K562 (cell line): ENCODE data around the gene SFRP5. TPM values are rescaled to one million over a fixed set of nuclear protein-coding genes. Genes with fewer than 3 reads are reported as not detected.
A peak's percentile ranks its signal among the peaks of the same experiment; 100 is the strongest.

ENCODE experiments used
- KDM2B ChIP-seq: fragments of 250-450 bp; sonication (Bioruptor Pico); IDR thresholded peaks from 2 replicates; pipeline ENCODE4 v1.8.0; 2021; ENCODE audit warnings: mild to moderate bottlenecking, moderate library complexity
- NONO ChIP-seq, 2 experiments: fragments of 200-400 bp in 1 of 2; fragments of 450-650 bp in 1 of 2; formaldehyde crosslinking in 1 of 2; IDR thresholded peaks; 2 replicates each; pipeline ENCODE4 v1.6.1; 2017; ENCODE audit warnings: low read depth in 2 of 2, mild to moderate bottlenecking in 2 of 2, moderate library complexity in 2 of 2, low read length in 1 of 2
- TBL1XR1 ChIP-seq, 2 experiments: IDR thresholded peaks; 2 replicates each; pipeline ENCODE4 v1.6.1; 2012; ENCODE audit warnings: improper control_type of control experiment in 2 of 2, low read length in 2 of 2, mild to moderate bottlenecking in 1 of 2
- ZNF551 ChIP-seq: fragments of 250-450 bp; sonication (Bioruptor Pico); IDR thresholded peaks from 2 replicates; pipeline ENCODE4 v1.5.0; 2021; ENCODE audit warnings: mild to moderate bottlenecking, moderate library complexity
- ZNF75A ChIP-seq: fragments of 450-650 bp; formaldehyde crosslinking; IDR thresholded peaks from 2 replicates; pipeline ENCODE4 v1.4.0; 2020; ENCODE audit warnings: mild to moderate bottlenecking
- polyA plus RNA-seq, 8 experiments: library from polyadenylated mRNA; depleted of rRNA in 4 of 8; stranded (reverse) in 5 of 8; unstranded in 3 of 8; fragments of >200 nt; fragmentation: Nextera tagmentation in 2 of 8; fragmentation: Illumina TruSeq in 1 of 8; extraction: Ambion mirVana in 2 of 8; extraction: Trizol in 1 of 8; gene quantifications; 2 replicates each; pipeline versions ENCODE4 v1.2.1 to v1.2.3, GENCODE V29; 2011 to 2014; ENCODE audit warnings: inconsistent platforms in 1 of 8, missing spikeins in 1 of 8
- total RNA-seq, 7 experiments: library from RNA; depleted of rRNA in 6 of 7; stranded (reverse); fragments of >200 nt in 6 of 7; fragmentation: Illumina TruSeq in 2 of 7; extraction: Trizol in 2 of 7; gene quantifications; 2 replicates each; pipeline versions ENCODE4 v1.2.1 to v1.2.3, GENCODE V29; 2011 to 2021; ENCODE audit warnings: low replicate concordance in 1 of 7
- TF ChIP-seq, protein P1 (sequence below): fragments of 450-650 bp; IDR thresholded peaks from 2 replicates; pipeline ENCODE4 v1.7.0; 2016; ENCODE audit warnings: borderline replicate concordance
- TF ChIP-seq, protein P2 (sequence below): sonication (generic); formaldehyde crosslinking; IDR thresholded peaks from 2 replicates; pipeline ENCODE4 v1.8.0; 2022; ENCODE audit warnings: mild to moderate bottlenecking, low read depth, missing genetic modification reagents
- TF ChIP-seq, protein P3 (sequence below): fragments of 250-450 bp; sonication (Bioruptor Pico); IDR thresholded peaks from 2 replicates; pipeline ENCODE4 v1.5.0; 2022; ENCODE audit warnings: mild to moderate bottlenecking
- TF ChIP-seq, protein P4 (sequence below): fragments of 200-600 bp; sonication (generic); IDR thresholded peaks from one replicate; pipeline ENCODE4 v1.6.1; 2012; ENCODE audit warnings: mild to moderate bottlenecking, low read depth, low read length, inconsistent platforms

SFRP5 gene
- total and polyA plus RNA-seq, 9 of the 15 experiments (the other 6 are each of a cell fraction or from before 2014, with no cell fraction given), result 0.07 to 0.29 (median 0.13) TPM; not detected in 3

DNA sequence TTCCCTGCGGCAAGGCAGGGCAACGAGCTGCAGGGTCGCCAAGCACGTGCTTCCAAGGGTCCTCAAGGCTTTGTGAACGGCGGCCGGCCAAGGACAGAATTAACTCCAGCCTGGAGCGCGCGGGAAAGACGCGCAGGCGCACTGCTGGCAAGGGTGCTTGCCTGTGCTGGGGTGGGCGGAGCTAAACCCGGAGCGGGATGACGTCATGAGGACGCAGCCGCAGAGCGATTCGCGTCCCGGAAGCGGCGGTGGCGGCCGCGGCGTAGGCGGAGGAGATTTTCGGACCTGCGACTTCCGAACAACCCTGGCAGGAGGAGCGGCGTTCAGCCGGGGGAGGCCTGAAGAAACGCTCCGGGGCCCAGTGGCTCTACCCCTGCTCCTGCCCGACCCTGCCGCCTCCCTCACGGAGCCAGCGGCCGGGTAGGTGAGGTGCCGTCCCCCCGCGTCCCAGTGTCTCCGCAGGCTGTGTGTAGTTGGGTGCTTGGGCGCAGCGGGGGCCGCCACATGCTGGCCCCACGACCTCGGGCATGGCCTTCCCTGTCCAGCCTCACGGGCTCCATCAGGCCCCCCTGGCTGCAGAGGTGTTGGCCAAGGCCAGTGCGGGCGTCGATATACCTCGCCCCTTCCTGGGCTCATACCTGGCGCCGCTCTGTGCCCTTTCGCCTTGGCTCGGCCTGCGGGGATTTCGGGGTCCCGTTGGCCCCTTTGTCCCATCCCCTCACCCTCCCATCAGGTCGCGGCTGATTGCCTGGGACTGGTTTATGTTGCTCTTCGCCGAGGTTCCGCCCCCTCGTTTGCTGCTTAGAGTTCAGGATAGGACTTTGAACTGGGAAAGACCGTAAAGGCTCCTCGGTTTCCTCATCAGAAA is 34.7 kb downstream of the SFRP5 start, which contains the start of gene ZFYVE27 (continued):
- TF ChIP-seq, protein P1, sequence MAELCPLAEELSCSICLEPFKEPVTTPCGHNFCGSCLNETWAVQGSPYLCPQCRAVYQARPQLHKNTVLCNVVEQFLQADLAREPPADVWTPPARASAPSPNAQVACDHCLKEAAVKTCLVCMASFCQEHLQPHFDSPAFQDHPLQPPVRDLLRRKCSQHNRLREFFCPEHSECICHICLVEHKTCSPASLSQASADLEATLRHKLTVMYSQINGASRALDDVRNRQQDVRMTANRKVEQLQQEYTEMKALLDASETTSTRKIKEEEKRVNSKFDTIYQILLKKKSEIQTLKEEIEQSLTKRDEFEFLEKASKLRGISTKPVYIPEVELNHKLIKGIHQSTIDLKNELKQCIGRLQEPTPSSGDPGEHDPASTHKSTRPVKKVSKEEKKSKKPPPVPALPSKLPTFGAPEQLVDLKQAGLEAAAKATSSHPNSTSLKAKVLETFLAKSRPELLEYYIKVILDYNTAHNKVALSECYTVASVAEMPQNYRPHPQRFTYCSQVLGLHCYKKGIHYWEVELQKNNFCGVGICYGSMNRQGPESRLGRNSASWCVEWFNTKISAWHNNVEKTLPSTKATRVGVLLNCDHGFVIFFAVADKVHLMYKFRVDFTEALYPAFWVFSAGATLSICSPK, result no peak
- no peak for TF ChIP-seq NONO (IDR thresholded peaks at IDR 0.05; ENCODE audit: low read depth in 2 of 2, low read length in 1 of 2)
- TF ChIP-seq, protein P2, sequence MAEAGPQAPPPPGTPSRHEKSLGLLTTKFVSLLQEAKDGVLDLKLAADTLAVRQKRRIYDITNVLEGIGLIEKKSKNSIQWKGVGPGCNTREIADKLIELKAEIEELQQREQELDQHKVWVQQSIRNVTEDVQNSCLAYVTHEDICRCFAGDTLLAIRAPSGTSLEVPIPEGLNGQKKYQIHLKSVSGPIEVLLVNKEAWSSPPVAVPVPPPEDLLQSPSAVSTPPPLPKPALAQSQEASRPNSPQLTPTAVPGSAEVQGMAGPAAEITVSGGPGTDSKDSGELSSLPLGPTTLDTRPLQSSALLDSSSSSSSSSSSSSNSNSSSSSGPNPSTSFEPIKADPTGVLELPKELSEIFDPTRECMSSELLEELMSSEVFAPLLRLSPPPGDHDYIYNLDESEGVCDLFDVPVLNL, result no peak
- TF ChIP-seq ZNF75A (CRISPR knock-in tag), result no peak
- TF ChIP-seq, protein P3, sequence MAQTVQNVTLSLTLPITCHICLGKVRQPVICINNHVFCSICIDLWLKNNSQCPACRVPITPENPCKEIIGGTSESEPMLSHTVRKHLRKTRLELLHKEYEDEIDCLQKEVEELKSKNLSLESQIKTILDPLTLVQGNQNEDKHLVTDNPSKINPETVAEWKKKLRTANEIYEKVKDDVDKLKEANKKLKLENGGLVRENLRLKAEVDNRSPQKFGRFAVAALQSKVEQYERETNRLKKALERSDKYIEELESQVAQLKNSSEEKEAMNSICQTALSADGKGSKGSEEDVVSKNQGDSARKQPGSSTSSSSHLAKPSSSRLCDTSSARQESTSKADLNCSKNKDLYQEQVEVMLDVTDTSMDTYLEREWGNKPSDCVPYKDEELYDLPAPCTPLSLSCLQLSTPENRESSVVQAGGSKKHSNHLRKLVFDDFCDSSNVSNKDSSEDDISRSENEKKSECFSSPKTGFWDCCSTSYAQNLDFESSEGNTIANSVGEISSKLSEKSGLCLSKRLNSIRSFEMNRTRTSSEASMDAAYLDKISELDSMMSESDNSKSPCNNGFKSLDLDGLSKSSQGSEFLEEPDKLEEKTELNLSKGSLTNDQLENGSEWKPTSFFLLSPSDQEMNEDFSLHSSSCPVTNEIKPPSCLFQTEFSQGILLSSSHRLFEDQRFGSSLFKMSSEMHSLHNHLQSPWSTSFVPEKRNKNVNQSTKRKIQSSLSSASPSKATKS (CRISPR knock-in tag), result no peak
- TF ChIP-seq, protein P4, sequence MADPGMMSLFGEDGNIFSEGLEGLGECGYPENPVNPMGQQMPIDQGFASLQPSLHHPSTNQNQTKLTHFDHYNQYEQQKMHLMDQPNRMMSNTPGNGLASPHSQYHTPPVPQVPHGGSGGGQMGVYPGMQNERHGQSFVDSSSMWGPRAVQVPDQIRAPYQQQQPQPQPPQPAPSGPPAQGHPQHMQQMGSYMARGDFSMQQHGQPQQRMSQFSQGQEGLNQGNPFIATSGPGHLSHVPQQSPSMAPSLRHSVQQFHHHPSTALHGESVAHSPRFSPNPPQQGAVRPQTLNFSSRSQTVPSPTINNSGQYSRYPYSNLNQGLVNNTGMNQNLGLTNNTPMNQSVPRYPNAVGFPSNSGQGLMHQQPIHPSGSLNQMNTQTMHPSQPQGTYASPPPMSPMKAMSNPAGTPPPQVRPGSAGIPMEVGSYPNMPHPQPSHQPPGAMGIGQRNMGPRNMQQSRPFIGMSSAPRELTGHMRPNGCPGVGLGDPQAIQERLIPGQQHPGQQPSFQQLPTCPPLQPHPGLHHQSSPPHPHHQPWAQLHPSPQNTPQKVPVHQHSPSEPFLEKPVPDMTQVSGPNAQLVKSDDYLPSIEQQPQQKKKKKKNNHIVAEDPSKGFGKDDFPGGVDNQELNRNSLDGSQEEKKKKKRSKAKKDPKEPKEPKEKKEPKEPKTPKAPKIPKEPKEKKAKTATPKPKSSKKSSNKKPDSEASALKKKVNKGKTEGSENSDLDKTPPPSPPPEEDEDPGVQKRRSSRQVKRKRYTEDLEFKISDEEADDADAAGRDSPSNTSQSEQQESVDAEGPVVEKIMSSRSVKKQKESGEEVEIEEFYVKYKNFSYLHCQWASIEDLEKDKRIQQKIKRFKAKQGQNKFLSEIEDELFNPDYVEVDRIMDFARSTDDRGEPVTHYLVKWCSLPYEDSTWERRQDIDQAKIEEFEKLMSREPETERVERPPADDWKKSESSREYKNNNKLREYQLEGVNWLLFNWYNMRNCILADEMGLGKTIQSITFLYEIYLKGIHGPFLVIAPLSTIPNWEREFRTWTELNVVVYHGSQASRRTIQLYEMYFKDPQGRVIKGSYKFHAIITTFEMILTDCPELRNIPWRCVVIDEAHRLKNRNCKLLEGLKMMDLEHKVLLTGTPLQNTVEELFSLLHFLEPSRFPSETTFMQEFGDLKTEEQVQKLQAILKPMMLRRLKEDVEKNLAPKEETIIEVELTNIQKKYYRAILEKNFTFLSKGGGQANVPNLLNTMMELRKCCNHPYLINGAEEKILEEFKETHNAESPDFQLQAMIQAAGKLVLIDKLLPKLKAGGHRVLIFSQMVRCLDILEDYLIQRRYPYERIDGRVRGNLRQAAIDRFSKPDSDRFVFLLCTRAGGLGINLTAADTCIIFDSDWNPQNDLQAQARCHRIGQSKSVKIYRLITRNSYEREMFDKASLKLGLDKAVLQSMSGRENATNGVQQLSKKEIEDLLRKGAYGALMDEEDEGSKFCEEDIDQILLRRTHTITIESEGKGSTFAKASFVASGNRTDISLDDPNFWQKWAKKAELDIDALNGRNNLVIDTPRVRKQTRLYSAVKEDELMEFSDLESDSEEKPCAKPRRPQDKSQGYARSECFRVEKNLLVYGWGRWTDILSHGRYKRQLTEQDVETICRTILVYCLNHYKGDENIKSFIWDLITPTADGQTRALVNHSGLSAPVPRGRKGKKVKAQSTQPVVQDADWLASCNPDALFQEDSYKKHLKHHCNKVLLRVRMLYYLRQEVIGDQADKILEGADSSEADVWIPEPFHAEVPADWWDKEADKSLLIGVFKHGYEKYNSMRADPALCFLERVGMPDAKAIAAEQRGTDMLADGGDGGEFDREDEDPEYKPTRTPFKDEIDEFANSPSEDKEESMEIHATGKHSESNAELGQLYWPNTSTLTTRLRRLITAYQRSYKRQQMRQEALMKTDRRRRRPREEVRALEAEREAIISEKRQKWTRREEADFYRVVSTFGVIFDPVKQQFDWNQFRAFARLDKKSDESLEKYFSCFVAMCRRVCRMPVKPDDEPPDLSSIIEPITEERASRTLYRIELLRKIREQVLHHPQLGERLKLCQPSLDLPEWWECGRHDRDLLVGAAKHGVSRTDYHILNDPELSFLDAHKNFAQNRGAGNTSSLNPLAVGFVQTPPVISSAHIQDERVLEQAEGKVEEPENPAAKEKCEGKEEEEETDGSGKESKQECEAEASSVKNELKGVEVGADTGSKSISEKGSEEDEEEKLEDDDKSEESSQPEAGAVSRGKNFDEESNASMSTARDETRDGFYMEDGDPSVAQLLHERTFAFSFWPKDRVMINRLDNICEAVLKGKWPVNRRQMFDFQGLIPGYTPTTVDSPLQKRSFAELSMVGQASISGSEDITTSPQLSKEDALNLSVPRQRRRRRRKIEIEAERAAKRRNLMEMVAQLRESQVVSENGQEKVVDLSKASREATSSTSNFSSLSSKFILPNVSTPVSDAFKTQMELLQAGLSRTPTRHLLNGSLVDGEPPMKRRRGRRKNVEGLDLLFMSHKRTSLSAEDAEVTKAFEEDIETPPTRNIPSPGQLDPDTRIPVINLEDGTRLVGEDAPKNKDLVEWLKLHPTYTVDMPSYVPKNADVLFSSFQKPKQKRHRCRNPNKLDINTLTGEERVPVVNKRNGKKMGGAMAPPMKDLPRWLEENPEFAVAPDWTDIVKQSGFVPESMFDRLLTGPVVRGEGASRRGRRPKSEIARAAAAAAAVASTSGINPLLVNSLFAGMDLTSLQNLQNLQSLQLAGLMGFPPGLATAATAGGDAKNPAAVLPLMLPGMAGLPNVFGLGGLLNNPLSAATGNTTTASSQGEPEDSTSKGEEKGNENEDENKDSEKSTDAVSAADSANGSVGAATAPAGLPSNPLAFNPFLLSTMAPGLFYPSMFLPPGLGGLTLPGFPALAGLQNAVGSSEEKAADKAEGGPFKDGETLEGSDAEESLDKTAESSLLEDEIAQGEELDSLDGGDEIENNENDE, result no peak
- 0 out of 2 replicates have a peak, but pooled peaks have one; percentile 10 for TF ChIP-seq KDM2B (CRISPR knock-in tag)
- TF ChIP-seq TBL1XR1 (IDR thresholded peaks at IDR 0.05; ENCODE audit: low read length in 2 of 2), result 0 out of 4 replicates have a peak, but pooled peaks of 1 of the 2 experiments have one; percentile 34
- TF ChIP-seq ZNF551 (CRISPR knock-in tag), result no peak
